Breast epithelium (tissue), 4 donors: ENCODE results near the gene PCDH9. TPM values are rescaled to one million over a fixed set of nuclear protein-coding genes. Genes with fewer than 3 reads are reported as not detected.

ENCODE experiments used
- DNase-seq, 2 donors: peaks; one replicate each; pipeline ENCODE4 v3.0.0-alpha.2; 2019; ENCODE audit warnings: low spot score in 2 of 2
- H3K27ac ChIP-seq, 2 donors: fragments of 200-600 bp; sonication (generic) in 1 of 2; one replicate each; pipeline ENCODE4 v1.5.1; 2016 to 2019; ENCODE audit warnings: mild to moderate bottlenecking in 1 of 2
- H3K27me3 ChIP-seq, 2 donors: fragments of 200-600 bp; sonication (generic) in 1 of 2; one replicate each; pipeline versions ENCODE4 v1.5.1 to v1.6.0; 2017 to 2019; ENCODE audit warnings: control low read depth in 1 of 2, mild to moderate bottlenecking in 1 of 2
- H3K36me3 ChIP-seq: fragments of 200-600 bp; one replicate; pipeline ENCODE4 v1.5.1; 2019
- H3K4me1 ChIP-seq, 2 donors: fragments of 200-600 bp; sonication (generic); one replicate each; pipeline ENCODE4 v1.5.1; 2016 to 2019; ENCODE audit warnings: control low read depth in 1 of 2
- H3K4me3 ChIP-seq, 3 donors: fragments of 200-600 bp; sonication (generic); 1 replicate in 2 of 3; 2 replicates in 1 of 3; pipeline ENCODE4 v1.5.1; 2016 to 2019; ENCODE audit warnings: mild to moderate bottlenecking in 3 of 3, moderate library complexity in 2 of 3
- H3K9me3 ChIP-seq, 2 donors: fragments of 200-600 bp; sonication (generic) in 1 of 2; one replicate each; pipeline ENCODE4 v1.5.1; 2016 to 2019; ENCODE audit warnings: control low read depth in 1 of 2
- CTCF ChIP-seq, 3 donors: fragments of 450-650 bp; IDR thresholded peaks; one replicate each; pipeline ENCODE4 v1.5.1; 2016 to 2017; ENCODE audit warnings: antibody characterized with exemption in 3 of 3, mild to moderate bottlenecking in 3 of 3, moderate library complexity in 3 of 3
- POLR2A ChIP-seq: fragments of 450-650 bp; IDR thresholded peaks from one replicate; pipeline ENCODE4 v1.6.1; 2016; ENCODE audit warnings: antibody characterized with exemption, mild to moderate bottlenecking, moderate library complexity
- POLR2AphosphoS5 ChIP-seq, 3 donors: sonication (generic); formaldehyde crosslinking; IDR thresholded peaks; one replicate each; pipeline ENCODE4 v1.6.1; 2017; ENCODE audit warnings: antibody characterized with exemption in 3 of 3
- intact Hi-C: fragments of 100-400 bp; cut with DNase I; formaldehyde crosslinking; loops from one replicate; pipeline ENCODE4 v1.15.1; 2023; ENCODE audit warnings: low total_unique reads
- total RNA-seq, 3 donors: library from RNA; depleted of rRNA; stranded (reverse); fragments of >200 nt; gene quantifications; one replicate each; pipeline ENCODE4 v1.1.0, GENCODE V29; 2016

Gene PCDH9
- total RNA-seq, 3 donors from 2014 or later = 0.98 to 26.7 (median 3.7) TPM

DNA sequence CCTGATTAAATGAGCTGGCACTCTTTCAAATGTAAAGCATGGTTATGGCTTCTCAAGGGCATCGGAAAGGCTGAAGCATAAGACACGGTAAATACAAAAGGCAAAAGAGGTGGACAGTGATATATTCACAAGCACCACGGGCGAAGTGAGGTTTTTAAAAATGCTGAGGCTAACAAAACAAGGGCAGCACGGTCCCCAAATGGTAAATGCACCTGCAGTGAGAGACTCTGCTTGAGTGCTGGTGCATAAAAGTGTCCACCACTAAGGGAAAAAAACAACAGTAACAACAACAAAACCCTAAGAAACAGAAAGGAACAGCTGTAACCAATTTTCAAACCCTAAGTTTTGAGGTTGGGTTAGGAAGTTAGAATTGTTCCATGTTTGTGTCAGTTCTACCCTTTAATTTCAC, 234.9 kb downstream of the PCDH9 start:
- Histone ChIP-seq H3K27ac (no peak overlapping the region), H3K4me3 (no peak overlapping the region), H3K36me3 (no peaks in the 10 kb centered on the region), H3K27me3 (no peaks in the 10 kb centered on the region), H3K9me3 (no peaks in the 10 kb centered on the region), H3K4me1 (no peaks in the 10 kb centered on the region)
- intact Hi-C loops = no loop called here
- DNase-seq = no peak
- no peak for TF ChIP-seq POLR2A
- TF ChIP-seq CTCF (IDR thresholded peaks at IDR 0.05) = no peak
- TF ChIP-seq POLR2AphosphoS5 (IDR thresholded peaks at IDR 0.05) = no peak

- H3K4me3 ChIP-seq = peak overlapping the region; percentile 7 to 32 (median 21)
- TF ChIP-seq POLR2AphosphoS5 (IDR thresholded peaks at IDR 0.05) (no peak), POLR2A (no peak), CTCF (IDR thresholded peaks at IDR 0.05) (no peak)
- no peaks in the 10 kb centered on the region for H3K4me1 ChIP-seq
- no peaks in the 10 kb centered on the region for H3K9me3 ChIP-seq
- intact Hi-C loops = no loop called here
- H3K36me3 ChIP-seq = no peaks in the 10 kb centered on the region
- no peak for DNase-seq
- no peaks in the 10 kb centered on the region for H3K27me3 ChIP-seq
- no peak overlapping the region for H3K27ac ChIP-seq
Measured at GRCh38 chr13:66994517-66995202, 235.5 kb downstream of the PCDH9 start.

DNA sequence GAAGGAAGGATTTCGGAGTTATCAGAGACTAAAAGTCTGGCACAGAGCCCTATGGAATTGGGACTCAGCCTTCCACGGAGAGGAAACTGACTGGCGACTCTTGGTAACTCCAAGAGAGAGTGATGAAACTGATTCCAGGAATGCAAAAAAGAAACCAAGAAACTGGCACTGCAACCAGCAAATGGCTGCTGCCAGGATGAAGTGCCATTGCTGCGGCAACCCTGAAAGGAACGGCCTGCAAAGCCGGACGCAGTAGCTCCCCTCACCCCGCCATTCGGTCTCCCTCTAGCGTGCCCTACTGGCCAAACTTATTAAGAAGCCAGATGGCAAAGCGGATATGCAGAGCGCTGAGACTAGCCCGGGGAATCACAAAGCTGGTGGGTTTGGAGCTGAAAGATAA, 236.0 kb downstream of the PCDH9 start:
- Histone ChIP-seq H3K27me3 (no peaks in the 10 kb centered on the region), H3K36me3 (no peaks in the 10 kb centered on the region), H3K27ac (no peak overlapping the region), H3K4me1 (no peaks in the 10 kb centered on the region), H3K4me3 (peak overlapping the region; percentile 7 to 32 (median 21)), H3K9me3 (no peaks in the 10 kb centered on the region)
- intact Hi-C loops = no loop called here
- peak; percentile 57 to 64 for DNase-seq
- TF ChIP-seq POLR2AphosphoS5 (IDR thresholded peaks at IDR 0.05) = no peak
- peak in 2 of 3 donors; percentile 43 to 61 for TF ChIP-seq CTCF (IDR thresholded peaks at IDR 0.05)
- TF ChIP-seq POLR2A = no peak

- H3K4me3 ChIP-seq = no peak overlapping the region
- H3K9me3 ChIP-seq = no peaks in the 10 kb centered on the region
- DNase-seq = no peak
- H3K27me3 ChIP-seq = no peaks in the 10 kb centered on the region
- H3K36me3 ChIP-seq = no peaks in the 10 kb centered on the region
- TF ChIP-seq POLR2AphosphoS5 (IDR thresholded peaks at IDR 0.05) = no peak
- no peak for TF ChIP-seq CTCF (IDR thresholded peaks at IDR 0.05)
- no peak for TF ChIP-seq POLR2A
- intact Hi-C loops = no loop called here
- no peak overlapping the region for H3K27ac ChIP-seq
- no peaks in the 10 kb centered on the region for H3K4me1 ChIP-seq
Measured at GRCh38 chr13:66992719-66993118, 237.4 kb downstream of the PCDH9 start.

- H3K9me3 ChIP-seq = no peaks in the 10 kb centered on the region
- H3K27me3 ChIP-seq = no peaks in the 10 kb centered on the region
- no peak for DNase-seq
- no peak overlapping the region for H3K4me3 ChIP-seq
- intact Hi-C loops = no loop called here
- no peaks in the 10 kb centered on the region for H3K36me3 ChIP-seq
- no peaks in the 10 kb centered on the region for H3K4me1 ChIP-seq
- no peak overlapping the region for H3K27ac ChIP-seq
- TF ChIP-seq POLR2AphosphoS5 (IDR thresholded peaks at IDR 0.05) (no peak), POLR2A (no peak), CTCF (IDR thresholded peaks at IDR 0.05) (no peak)
Measured at GRCh38 chr13:66992183-66992582, 238.0 kb downstream of the PCDH9 start.
